Stimulated activated CD4-positive, alpha-beta T cell treated with anti-CD3 and anti-CD28 coated beads, Interleukin-2, amount 100 ng/mL, for 24 hours (primary cell): Measurements from ENCODE around the gene BTN3A1.
"Not testable (repeated sequence)": the region's sequence is repeated elsewhere in the genome, so short reads cannot be mapped to it uniquely, and the experiment has no call there.

ENCODE experiments used
- DNase-seq, 2 donors: peaks; one replicate each; pipeline ENCODE4 v3.0.0-alpha.2; 2020

BTN3A1 gene

GRCh38 chr6:26445934-26446667, 44.0 kb downstream of the BTN3A1 start:
- peak; percentile 38 to 44 for DNase-seq

- no peak for DNase-seq
Measured at GRCh38 chr6:26447257-26447656, 45.2 kb downstream of the BTN3A1 start.

GRCh38 chr6:26450240-26450639, 48.2 kb downstream of the BTN3A1 start:
- DNase-seq, result no peak

- no peak for DNase-seq
Measured at GRCh38 chr6:26452631-26453235, 50.7 kb downstream of the BTN3A1 start.

- DNase-seq, result no peak
Measured at GRCh38 chr6:26454631-26455030, 52.6 kb downstream of the BTN3A1 start.

GRCh38 chr6:26455357-26455970, 53.4 kb downstream of the BTN3A1 start:
- no peak for DNase-seq

- DNase-seq, result peak in 1 of 2 donors; percentile 9
Measured at GRCh38 chr6:26457264-26457805, 55.3 kb downstream of the BTN3A1 start.

- peak; percentile 57 to 71 for DNase-seq
Measured at GRCh38 chr6:26457806-26458688, 56.0 kb downstream of the BTN3A1 start, which contains the start of gene BTN2A1. Gene BTN2A1, plus strand, starts transcription at chr6:26457955. Its CDS starts 682 bp downstream, at chr6:26458637.

GRCh38 chr6:26459023-26459810, 57.1 kb downstream of the BTN3A1 start:
- DNase-seq, result no peak

- not testable (repeated sequence) for DNase-seq
Measured at GRCh38 chr6:26461353-26461752, 59.3 kb downstream of the BTN3A1 start.

GRCh38 chr6:26464014-26464413, 61.9 kb downstream of the BTN3A1 start:
- no peak for DNase-seq

- DNase-seq, result no peak
Measured at GRCh38 chr6:26464416-26465131, 62.5 kb downstream of the BTN3A1 start.
